IPS DF 4.7 (cell line): ENCODE data around the gene CFAP61.

Source experiments
- DNase-seq: peaks from one replicate; pipeline ENCODE4 v3.0.0-alpha.2; 2013; ENCODE audit warnings: low spot score; ENCODE audit errors: extremely low read depth

The CFAP61 gene

GRCh38 chr20:20027284-20027683 lies 25.0 kb upstream of the CFAP61 start:
- no peak for DNase-seq

GRCh38 chr20:20031790-20032189 lies 20.5 kb upstream of the CFAP61 start:
- no peak for DNase-seq

- no peak for DNase-seq
Observed at GRCh38 chr20:20034486-20034885, 17.8 kb upstream of the CFAP61 start.

GRCh38 chr20:20036756-20037155 lies 15.6 kb upstream of the CFAP61 start:
- no peak for DNase-seq

GRCh38 chr20:20037960-20038359 lies 14.4 kb upstream of the CFAP61 start:
- DNase-seq, result no peak

- DNase-seq, result no peak
Observed at GRCh38 chr20:20038586-20038985, 13.7 kb upstream of the CFAP61 start.

GRCh38 chr20:20039752-20040387 lies 12.5 kb upstream of the CFAP61 start:
- DNase-seq, result no peak

GRCh38 chr20:20051767-20052073 lies 612 bp upstream of the CFAP61 start:
- DNase-seq, result no peak

- DNase-seq, result no peak
Observed at GRCh38 chr20:20060234-20060998, 8.1 kb downstream of the CFAP61 start.

GRCh38 chr20:20063941-20064702 lies 11.8 kb downstream of the CFAP61 start:
- no peak for DNase-seq

- no peak for DNase-seq
Observed at GRCh38 chr20:20065361-20065760, 13.0 kb downstream of the CFAP61 start.

GRCh38 chr20:20070871-20071726 lies 18.8 kb downstream of the CFAP61 start:
- no peak for DNase-seq

- no peak for DNase-seq
Observed at GRCh38 chr20:20073801-20074371, 21.6 kb downstream of the CFAP61 start.

GRCh38 chr20:20075032-20075431 lies 22.7 kb downstream of the CFAP61 start:
- DNase-seq, result no peak

- DNase-seq, result no peak
Observed at GRCh38 chr20:20076297-20077065, 24.1 kb downstream of the CFAP61 start.

- no peak for DNase-seq
Observed at GRCh38 chr20:20078041-20078440, 25.7 kb downstream of the CFAP61 start.

- DNase-seq, result no peak
Observed at GRCh38 chr20:20079102-20079784, 26.9 kb downstream of the CFAP61 start.

GRCh38 chr20:20083807-20084206 lies 31.5 kb downstream of the CFAP61 start:
- no peak for DNase-seq

- DNase-seq, result no peak
Observed at GRCh38 chr20:20084296-20084752, 32.0 kb downstream of the CFAP61 start.

GRCh38 chr20:20085071-20085470 lies 32.7 kb downstream of the CFAP61 start:
- no peak for DNase-seq
